Glutamatergic neuron (in vitro differentiated cells): ENCODE data around the gene ORM2. TPM values are rescaled to one million over a fixed set of nuclear protein-coding genes. Genes with fewer than 3 reads are reported as not detected.
"Not testable (repeated sequence)": the region's sequence is repeated elsewhere in the genome, so short reads cannot be mapped to it uniquely, and the experiment has no call there.

ENCODE experiments used
- DNase-seq: peaks from one replicate; pipeline ENCODE4 v3.0.0; 2022
- H3K27ac Mint-ChIP-seq: one replicate; pipeline ENCODE4 v1.8.0; 2020; ENCODE audit warnings: mild to moderate bottlenecking, mixed read lengths, inconsistent platforms; ENCODE audit not compliant: unreplicated experiment
- H3K27me3 Mint-ChIP-seq: one replicate; pipeline ENCODE4 v1.8.0; 2020; ENCODE audit warnings: mild to moderate bottlenecking, moderate library complexity, mixed read lengths, inconsistent platforms; ENCODE audit not compliant: unreplicated experiment
- H3K36me3 Mint-ChIP-seq: one replicate; pipeline ENCODE4 v1.8.0; 2020; ENCODE audit warnings: mild to moderate bottlenecking, mixed read lengths, inconsistent platforms; ENCODE audit not compliant: unreplicated experiment
- H3K4me1 Mint-ChIP-seq: one replicate; pipeline ENCODE4 v1.8.0; 2020; ENCODE audit warnings: mild to moderate bottlenecking, low read depth, mixed read lengths, inconsistent platforms; ENCODE audit not compliant: unreplicated experiment
- H3K4me3 Mint-ChIP-seq: one replicate; pipeline ENCODE4 v1.8.0; 2020; ENCODE audit warnings: mild to moderate bottlenecking, mixed read lengths, inconsistent platforms; ENCODE audit not compliant: unreplicated experiment
- H3K9me3 Mint-ChIP-seq: one replicate; pipeline ENCODE4 v1.8.0; 2020; ENCODE audit warnings: mild to moderate bottlenecking, moderate library complexity, mixed read lengths, inconsistent platforms; ENCODE audit not compliant: unreplicated experiment
- CTCF ChIP-seq: fragments of 200-600 bp; sonication (generic); IDR thresholded peaks from one replicate; pipeline ENCODE4 v1.5.0; 2021; ENCODE audit not compliant: partially characterized antibody, unreplicated experiment
- total RNA-seq: library from RNA; stranded (reverse); fragmentation: NEBNext Ultra II Directional; extraction: Animal tissue kit (Norgen Biotek cat#: 25700); gene quantifications from one replicate; pipeline ENCODE4 v1.2.1, GENCODE V29; 2021; ENCODE audit not compliant: unreplicated experiment

Gene ORM2
- total RNA-seq, 1 donor from 2014 or later: not detected

DNA sequence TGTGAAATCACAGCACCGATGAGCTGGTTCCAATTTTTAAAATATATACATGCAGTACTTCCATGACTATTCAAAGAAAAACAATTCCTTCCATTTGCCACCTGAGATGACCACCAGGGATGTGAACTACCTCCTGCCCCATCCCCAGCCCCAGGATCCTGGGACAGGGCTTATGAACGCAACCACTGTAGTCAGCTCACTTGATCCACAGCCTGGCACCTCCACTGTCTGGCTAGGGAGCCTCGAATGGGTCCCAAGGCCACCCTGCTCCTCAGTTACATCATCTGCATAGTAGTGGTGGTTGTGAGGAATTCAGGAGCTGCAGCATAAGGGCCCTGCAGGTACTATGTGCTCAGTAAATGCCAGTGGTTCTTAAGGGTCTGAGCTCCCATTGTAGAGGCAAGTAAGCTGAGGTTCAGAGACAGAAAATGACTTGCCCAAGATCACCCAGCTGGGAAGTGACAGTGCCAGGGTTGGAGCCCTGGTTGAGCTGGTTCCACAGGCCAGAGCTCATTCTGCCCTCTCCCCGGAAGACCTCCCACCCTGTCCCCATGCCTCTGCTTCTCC, 2.9 kb downstream of the ORM2 start:
- not testable (repeated sequence) for H3K9me3 Mint-ChIP-seq, H3K27me3 Mint-ChIP-seq, H3K4me1 Mint-ChIP-seq, DNase-seq, H3K36me3 Mint-ChIP-seq, H3K27ac Mint-ChIP-seq, H3K4me3 Mint-ChIP-seq

DNA sequence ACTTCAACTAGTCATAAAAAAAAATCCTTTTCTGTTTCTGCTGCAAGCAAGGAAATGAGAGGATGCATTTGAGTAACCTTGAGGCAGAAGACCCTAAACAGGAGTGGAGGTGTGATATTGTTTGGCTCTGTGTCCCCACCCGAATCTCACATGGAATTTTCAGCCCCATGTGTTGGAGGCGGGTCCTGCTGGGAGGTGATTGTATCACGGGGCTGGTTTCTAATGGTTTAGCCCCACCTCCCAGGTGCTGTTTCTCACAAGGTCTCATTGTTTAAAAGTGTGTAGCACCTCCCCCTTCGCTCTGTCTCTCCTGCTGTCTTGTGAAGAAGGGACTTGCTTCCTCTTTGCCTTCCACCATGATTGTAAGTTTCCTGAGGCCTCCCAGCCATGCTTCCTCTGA, 4.0 kb downstream of the ORM2 start:
- H3K4me1 Mint-ChIP-seq, H3K36me3 Mint-ChIP-seq, H3K9me3 Mint-ChIP-seq, H3K27me3 Mint-ChIP-seq, DNase-seq, H3K4me3 Mint-ChIP-seq, H3K27ac Mint-ChIP-seq: not testable (repeated sequence)

- TF ChIP-seq CTCF: no peak
- H3K27ac Mint-ChIP-seq: no peak overlapping the region
- no peaks in the 10 kb centered on the region for H3K27me3 Mint-ChIP-seq
- no peaks in the 10 kb centered on the region for H3K4me1 Mint-ChIP-seq
- peaks cover 2% of the 10 kb centered on the region for H3K9me3 Mint-ChIP-seq
- H3K4me3 Mint-ChIP-seq: no peak overlapping the region
- no peaks in the 10 kb centered on the region for H3K36me3 Mint-ChIP-seq
- no peak for DNase-seq
Observed at GRCh38 chr9:114334490-114334889, 4.8 kb downstream of the ORM2 start.

DNA sequence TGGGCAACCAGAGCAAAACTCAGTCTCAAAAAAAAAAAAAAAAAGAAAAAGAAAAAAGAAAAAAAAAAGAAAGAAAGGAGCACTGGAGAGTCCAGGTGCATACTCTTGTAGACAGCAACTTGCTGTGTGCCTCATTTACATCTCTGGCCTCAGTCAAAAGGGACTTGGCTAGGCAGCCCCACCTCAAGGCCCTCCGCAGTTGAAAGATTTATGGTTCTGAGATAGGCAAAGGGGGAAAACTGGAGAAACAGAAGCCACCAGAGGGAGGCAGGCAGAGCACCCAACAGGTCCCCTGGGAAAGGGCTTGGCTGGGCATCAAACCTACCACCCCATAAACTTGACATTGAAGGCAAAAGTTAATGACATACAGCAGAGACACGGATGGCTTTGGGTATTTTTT, 6.1 kb downstream of the ORM2 start:
- Mint-ChIP-seq H3K36me3 (no peaks in the 10 kb centered on the region), H3K4me3 (no peak overlapping the region), H3K27me3 (no peaks in the 10 kb centered on the region), H3K27ac (no peak overlapping the region), H3K9me3 (peaks cover 2% of the 10 kb centered on the region), H3K4me1 (no peaks in the 10 kb centered on the region)
- TF ChIP-seq CTCF: no peak
- DNase-seq: no peak

GRCh38 chr9:114336157-114336556, 6.5 kb downstream of the ORM2 start:
- Mint-ChIP-seq H3K4me3 (no peak overlapping the region), H3K27me3 (no peaks in the 10 kb centered on the region), H3K9me3 (no peaks in the 10 kb centered on the region), H3K4me1 (no peaks in the 10 kb centered on the region), H3K27ac (no peak overlapping the region), H3K36me3 (no peaks in the 10 kb centered on the region)
- no peak for TF ChIP-seq CTCF
- DNase-seq: no peak

DNA sequence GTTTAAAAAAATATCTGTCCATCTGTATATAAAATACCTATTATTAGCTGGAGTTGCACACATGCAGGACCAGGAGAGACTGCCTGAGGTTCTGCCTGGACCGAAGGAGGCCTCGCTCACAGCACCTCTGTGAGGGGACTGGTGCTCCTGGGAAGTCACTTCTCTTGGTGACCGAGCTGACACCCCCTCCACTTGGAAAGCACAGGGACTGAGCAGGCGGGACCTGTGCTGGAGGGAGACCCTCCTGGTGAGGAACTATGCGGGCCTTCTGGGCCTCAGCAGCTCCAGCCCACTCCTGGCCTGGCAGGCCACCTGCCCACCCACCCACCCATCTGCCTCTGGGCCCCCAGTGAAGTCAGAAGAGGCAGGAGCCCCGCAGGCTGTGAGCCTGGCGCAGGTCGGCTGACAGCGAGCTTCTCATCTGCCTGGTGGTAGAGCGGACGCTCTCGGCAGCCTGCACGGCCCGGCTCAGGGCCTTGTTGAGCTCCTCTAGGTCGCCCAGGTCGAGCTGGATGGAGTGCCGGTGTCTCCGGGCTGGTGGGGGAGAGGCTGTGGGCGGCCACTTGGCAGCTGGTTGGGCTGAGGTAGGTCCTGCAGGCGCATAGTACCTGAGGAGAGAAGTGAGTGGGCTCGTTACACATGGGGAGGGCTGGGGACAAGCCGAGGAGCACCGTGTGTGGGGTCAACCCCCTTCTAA, 7.2 kb downstream of the ORM2 start:
- Mint-ChIP-seq H3K4me3 (no peak overlapping the region), H3K9me3 (peaks cover 2% of the 10 kb centered on the region), H3K27me3 (no peaks in the 10 kb centered on the region), H3K36me3 (no peaks in the 10 kb centered on the region), H3K4me1 (no peaks in the 10 kb centered on the region), H3K27ac (no peak overlapping the region)
- no peak for TF ChIP-seq CTCF
- DNase-seq: no peak
